ENCODE results near the gene NFIX. TPM values are rescaled to one million over a fixed set of nuclear protein-coding genes. Genes with fewer than 3 reads are reported as not detected.

NFIX gene
- total RNA-seq, 4 donors from 2014 or later: 39.8 to 55.8 (median 48.2) TPM

- Histone ChIP-seq H3K27ac (peak overlapping the region in 3 of 4 donors; percentile 61 to 77 (median 71)), H3K4me3 (peak overlapping the region; percentile 80 to 99 (median 88)), H3K27me3 (no peaks in the 10 kb centered on the region), H3K36me3 (peaks cover 0 to 35% (median 5%) of the 10 kb centered on the region in 3 donors), H3K9me3 (no peaks in the 10 kb centered on the region), H3K4me1 (peaks cover 0 to 66% (median 26%) of the 10 kb centered on the region in 4 donors)
- TF ChIP-seq POLR2A (IDR thresholded peaks at IDR 0.05) (no peak), EP300 (IDR thresholded peaks at IDR 0.05) (no peak), CTCF (IDR thresholded peaks at IDR 0.05) (no peak)
- DNase-seq (ENCODE audit: low spot score in 2 of 2): no peak
- 16 to 19% methylated on average over 20 of the region's 20 CpGs for WGBS, 2 donors
These were observed 122.0 kb downstream of the NFIX start for GRCh38 chr19:13117176-13117771.

GRCh38 chr19:13117772-13118423 is 122.6 kb downstream of the NFIX start, which contains the start of gene NACC1:
TSS of gene NACC1 (plus strand) at chr19:13118264. CDS start at chr19:13135208, 16,944 bp downstream.
- peak; percentile 71 for DNase-seq (ENCODE audit: low spot score in 2 of 2)
- Histone ChIP-seq H3K27me3 (no peaks in the 10 kb centered on the region), H3K4me1 (peaks cover 0 to 70% (median 26%) of the 10 kb centered on the region in 4 donors), H3K4me3 (peak within 1 kb of the TSS; percentile 80 to 99 (median 92)), H3K9me3 (no peaks in the 10 kb centered on the region), H3K27ac (peak within 1 kb of the TSS in 3 of 4 donors; percentile 61 to 84 (median 77)), H3K36me3 (peaks cover 0 to 28% (median 0%) of the 10 kb centered on the region in 3 donors)
- peak in 1 of 5 experiments; percentile 26 for TF ChIP-seq CTCF (IDR thresholded peaks at IDR 0.05)
- no peak for TF ChIP-seq POLR2A (IDR thresholded peaks at IDR 0.05)
- peak in 1 of 2 donors; percentile 45 for TF ChIP-seq EP300 (IDR thresholded peaks at IDR 0.05)
- WGBS, 2 donors: 5 to 10% methylated on average over 25 to 35 of the region's 65 CpGs

DNA sequence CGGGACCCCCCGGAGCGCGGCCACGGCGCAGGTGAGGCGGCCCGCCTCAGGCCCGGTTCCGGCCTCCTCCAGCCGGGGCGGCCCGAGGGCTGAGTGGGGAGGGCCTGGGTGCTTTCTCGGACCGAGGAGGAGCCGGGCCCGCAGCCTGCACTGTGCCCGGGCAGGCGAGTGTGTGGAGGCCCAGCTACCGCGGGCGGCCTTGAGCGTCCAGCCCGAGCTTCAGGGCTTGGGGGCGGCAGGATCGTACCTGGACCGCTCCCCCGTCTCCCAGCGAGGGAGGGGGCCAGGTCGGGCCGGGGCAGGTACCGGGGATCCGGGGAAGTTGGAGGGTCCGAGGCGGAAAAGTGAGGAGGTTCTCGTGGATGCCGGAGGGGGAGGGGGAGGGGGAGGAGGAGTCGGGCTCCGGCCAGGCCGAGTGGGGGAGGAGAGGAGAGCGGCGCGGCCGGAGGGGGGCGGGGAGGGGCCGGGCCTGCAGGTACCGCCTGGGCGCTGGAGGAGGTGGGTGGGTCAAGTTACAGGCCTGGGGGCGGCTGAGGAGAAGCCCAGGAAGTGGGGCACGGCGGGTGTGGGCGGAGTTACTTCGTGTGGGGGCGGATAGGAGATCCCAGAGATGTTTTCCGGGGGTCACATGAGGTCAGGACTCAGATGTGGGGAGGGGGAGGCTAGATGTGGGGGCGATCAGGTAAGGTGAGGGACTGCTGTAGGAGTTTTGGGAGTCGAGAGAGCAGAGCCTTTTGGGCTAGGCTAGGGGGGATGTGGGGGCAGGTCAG is 123.3 kb downstream of the NFIX start:
- TF ChIP-seq EP300 (IDR thresholded peaks at IDR 0.05) (no peak), CTCF (IDR thresholded peaks at IDR 0.05) (no peak), POLR2A (IDR thresholded peaks at IDR 0.05) (no peak)
- DNase-seq (ENCODE audit: low spot score in 2 of 2): no peak

GRCh38 chr19:13119627-13120026 is 124.4 kb downstream of the NFIX start:
- WGBS, 2 donors: 60% methylated on average over 8 of the region's 8 CpGs
- peak overlapping the region in 1 of 4 donors; percentile 99 for H3K4me3 ChIP-seq

More for the DNA sequence above, 123.3 kb downstream of the NFIX start:
- WGBS, 2 donors: 1 to 3% methylated on average over 25 to 37 of the region's 57 CpGs
- Histone ChIP-seq H3K27me3 (no peaks in the 10 kb centered on the region), H3K9me3 (no peaks in the 10 kb centered on the region), H3K36me3 (peaks cover 0 to 21% (median 0%) of the 10 kb centered on the region in 3 donors), H3K27ac (peak overlapping the region in 3 of 4 donors; percentile 5 to 84 (median 75)), H3K4me1 (peaks cover 0 to 70% (median 26%) of the 10 kb centered on the region in 4 donors), H3K4me3 (peak overlapping the region; percentile 56 to 99 (median 92))

More at GRCh38 chr19:13119627-13120026, 124.4 kb downstream of the NFIX start:
- H3K9me3 ChIP-seq: no peaks in the 10 kb centered on the region
- H3K4me1 ChIP-seq: peaks cover 0 to 70% (median 26%) of the 10 kb centered on the region in 4 donors
- TF ChIP-seq CTCF (IDR thresholded peaks at IDR 0.05) (no peak), POLR2A (IDR thresholded peaks at IDR 0.05) (no peak)
- no peaks in the 10 kb centered on the region for H3K27me3 ChIP-seq
- peak overlapping the region in 1 of 4 donors; percentile 84 for H3K27ac ChIP-seq
- no peak for DNase-seq (ENCODE audit: low spot score in 2 of 2)
- H3K36me3 ChIP-seq: peaks cover 0 to 11% (median 0%) of the 10 kb centered on the region in 3 donors

All from tibial nerve (tissue), 4 donors.